IPS DF 4.7 (cell line): ENCODE results near the gene TMEM186.
"Not testable (repeated sequence)": the region's sequence is repeated elsewhere in the genome, so short reads cannot be mapped to it uniquely, and the experiment has no call there.

Source experiments
- DNase-seq: peaks from one replicate; pipeline ENCODE4 v3.0.0-alpha.2; 2013; ENCODE audit warnings: low spot score; ENCODE audit errors: extremely low read depth

Gene TMEM186

GRCh38 chr16:8812162-8812843 is 14.9 kb upstream of the TMEM186 start:
- DNase-seq, result no peak

GRCh38 chr16:8808613-8809353 is 11.3 kb upstream of the TMEM186 start:
- no peak for DNase-seq

GRCh38 chr16:8808009-8808408 is 10.6 kb upstream of the TMEM186 start:
- DNase-seq, result no peak

DNA sequence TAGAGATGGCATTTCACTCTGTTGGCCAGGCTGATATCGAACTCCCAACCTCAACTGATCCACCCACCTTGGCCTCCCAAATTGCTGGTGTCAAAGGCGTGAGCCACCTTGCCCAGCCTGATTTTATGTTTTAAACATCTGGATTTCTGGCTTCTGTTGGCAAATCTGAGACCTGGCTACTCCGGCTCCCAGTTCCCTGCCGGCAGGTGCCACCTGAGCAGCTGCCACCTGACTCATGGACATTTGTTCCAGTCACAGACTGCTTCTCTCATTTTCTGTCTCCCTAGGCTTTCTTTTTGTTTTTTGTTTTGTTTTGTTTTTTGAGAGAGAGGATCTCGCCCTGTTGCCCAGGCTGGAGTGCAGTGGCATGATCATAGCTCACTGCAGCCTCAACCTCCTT is 9.8 kb upstream of the TMEM186 start:
- no peak for DNase-seq

DNA sequence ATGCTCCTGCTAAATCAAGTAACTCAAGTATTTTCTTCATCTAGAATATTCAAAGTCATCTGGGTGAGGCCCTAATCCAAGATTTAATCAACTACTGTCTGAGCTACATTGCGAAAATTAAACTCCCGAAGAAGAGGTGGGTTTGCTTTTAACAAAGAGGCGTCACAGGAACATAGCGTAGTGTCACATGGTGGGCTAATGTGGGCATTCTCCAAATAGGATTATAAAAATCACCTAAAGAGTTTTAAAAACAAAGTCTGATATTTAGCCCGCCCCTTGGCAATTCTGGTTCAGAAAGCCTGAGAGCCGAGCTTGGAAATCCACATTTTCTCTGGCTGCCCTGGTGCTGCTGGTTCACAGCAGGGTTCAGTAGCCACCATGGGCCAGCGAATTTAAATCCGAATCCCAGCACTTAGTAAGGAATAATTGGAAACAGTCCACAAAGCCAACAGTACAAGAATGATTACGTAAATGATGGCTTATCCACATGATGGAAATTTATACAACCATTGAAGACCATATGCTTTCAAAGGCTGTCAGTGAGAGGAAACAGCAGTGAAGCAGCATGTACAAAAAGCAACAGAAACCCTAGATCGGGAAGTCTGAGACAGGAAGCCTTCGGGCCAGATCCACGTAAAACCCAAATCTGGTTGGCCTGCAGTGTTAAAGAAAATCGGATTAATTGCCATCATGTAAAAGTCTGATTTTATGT is 9.0 kb upstream of the TMEM186 start:
- no peak for DNase-seq

DNA sequence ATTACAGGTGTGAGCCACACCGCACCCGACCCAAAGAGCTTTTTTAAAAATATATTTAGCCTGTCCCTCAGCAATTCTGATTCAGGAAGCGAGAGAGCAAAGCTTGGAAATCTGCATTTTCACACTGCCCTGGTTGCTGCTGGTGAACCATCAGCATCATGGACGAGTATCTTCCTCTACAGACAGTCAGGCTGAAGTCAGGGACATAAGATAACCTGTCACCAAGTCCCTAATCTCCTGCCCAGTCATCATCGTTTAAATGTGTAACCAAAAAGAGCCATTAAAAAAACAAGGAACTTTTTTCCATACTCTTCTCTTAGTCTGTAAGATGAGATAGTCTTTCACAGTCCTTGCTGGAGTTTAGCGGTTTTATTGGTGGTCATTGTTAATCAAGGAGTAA is 6.9 kb upstream of the TMEM186 start:
- no peak for DNase-seq

GRCh38 chr16:8803733-8804132 is 6.3 kb upstream of the TMEM186 start:
- DNase-seq, result not testable (repeated sequence)

- no peak for DNase-seq
Measured at GRCh38 chr16:8801701-8802100, 4.3 kb upstream of the TMEM186 start.

DNA sequence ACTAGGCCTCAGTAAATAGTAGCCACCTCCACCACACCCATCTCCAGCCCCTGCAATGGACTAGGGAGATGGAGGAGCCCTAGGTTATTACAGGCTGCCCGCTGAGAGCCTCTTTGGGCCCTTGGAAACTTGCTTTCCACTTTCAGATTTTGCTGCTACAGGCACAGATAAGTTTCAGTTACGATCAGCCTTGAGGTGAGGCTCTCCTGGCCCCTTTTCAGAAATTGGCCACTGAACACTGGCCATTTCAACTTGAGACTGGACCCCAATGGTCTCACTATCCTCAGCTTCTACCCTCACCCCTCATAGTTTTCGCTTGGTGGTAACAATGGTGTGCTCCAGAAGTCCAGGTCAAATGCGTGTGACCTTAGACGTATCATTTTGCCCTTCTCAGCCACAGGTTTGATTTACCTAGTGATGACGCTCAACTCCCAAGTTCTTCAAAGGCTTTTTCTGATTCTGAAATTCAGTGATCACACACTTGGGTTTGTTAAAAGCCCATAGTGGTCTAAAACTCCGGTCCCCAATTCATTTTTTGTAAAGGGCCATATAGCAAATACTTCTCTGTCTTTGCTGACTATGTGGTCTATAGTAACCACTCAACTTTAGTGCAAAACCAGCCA is 1.2 kb upstream of the TMEM186 start:
- DNase-seq, result no peak

DNA sequence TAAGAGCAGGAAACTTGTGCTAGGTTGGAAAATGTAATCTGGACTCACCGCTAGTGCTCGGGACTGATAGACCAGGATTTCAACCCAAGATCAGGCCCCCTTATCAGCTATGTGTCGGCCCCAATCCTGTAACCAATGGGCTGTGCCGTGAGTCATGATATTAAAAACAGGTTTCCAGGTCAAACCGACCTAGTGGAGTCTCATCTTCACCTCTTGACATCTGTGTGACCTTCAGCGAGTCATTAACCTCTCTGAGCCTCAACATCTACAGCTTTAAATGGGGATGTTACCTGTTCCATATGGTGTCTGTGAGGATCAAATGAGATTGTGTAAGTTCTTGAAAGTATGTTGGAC is 712 bp upstream of the TMEM186 start:
- no peak for DNase-seq

DNA sequence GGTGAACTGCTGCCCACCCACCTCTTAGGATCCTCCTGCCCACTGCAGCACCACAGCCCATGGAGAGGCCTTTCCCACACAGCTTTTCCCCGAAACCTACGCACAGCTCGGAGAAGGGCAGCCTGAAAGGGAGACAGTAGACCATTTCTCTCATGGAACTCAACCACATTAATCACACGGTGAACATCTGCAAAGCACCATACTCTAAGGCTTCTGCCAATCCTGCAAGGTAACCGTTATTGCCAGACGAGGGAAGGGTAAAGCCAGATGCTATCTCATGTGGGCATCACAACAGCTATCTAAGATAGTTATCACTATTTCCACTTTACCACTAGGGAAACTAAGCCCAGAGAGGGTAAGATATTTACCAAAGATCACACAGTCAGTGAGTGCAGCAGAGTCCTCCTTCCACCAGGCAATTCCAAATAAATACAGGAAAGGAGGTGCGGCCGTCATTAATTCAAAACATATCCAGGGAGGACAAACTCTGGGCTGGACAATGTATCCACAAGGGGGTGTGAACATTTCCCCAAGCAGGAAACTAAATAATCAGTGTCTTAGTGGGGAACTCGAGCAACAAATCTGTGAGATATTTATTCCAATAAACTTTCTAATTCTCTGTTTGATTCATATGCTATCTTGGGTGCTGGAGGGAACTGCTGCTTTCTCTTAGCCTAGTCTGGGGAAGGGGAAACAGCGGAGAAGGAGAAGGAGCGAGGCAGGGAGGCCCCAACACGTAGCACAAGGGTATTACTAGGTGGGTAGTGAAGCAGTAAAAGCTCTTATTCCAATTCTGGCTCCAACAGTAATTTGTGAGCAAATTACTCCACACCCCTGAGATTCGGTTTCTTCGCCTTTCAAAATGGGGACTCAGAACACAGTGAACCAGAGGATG is 723 bp downstream of the TMEM186 start:
- DNase-seq, result no peak

DNA sequence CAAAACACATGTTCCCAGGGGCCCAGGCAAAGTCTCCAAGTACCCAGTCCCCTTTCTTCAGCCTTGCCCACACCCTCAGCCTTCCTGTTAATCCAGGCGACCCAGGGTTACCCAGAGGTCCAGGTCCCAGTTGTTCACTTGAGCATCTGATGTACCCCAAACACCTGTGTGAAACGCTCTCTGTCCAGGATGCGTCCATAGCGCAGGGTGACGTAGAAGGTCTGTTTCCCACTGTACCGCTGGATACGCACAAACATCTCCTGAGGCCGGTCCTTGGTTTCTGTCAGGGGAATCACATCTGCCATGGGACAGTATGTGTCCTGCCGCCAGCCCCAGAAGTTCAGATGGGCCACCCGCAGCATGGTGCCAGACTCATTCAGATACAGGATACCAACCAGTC is 1.6 kb downstream of the TMEM186 start:
- no peak for DNase-seq

DNA sequence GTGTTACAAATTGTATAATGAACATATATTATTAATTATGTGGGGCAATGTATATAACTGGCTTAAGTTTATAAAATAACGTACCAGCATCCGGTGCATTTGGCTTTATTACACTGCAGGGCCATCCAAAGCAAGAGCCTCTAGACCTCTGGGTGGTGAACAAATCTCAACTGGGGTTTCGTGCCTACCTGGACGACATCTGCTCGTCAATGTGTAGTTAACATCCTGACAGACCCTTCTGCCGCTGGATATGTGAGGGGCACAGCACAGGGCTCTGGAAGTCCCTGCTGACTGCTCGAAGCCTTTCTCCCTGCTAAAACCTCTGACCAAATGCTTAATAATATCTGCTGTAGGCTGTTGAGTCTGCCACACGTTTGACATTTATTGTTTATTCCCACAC is 2.3 kb downstream of the TMEM186 start:
- no peak for DNase-seq

- no peak for DNase-seq
Measured at GRCh38 chr16:8788578-8789172, 8.8 kb downstream of the TMEM186 start.

- not testable (repeated sequence) for DNase-seq
Measured at GRCh38 chr16:8786316-8786715, 11.1 kb downstream of the TMEM186 start.

GRCh38 chr16:8785408-8785807 is 12.0 kb downstream of the TMEM186 start:
- DNase-seq, result no peak

- DNase-seq, result no peak
Measured at GRCh38 chr16:8782673-8783072, 14.8 kb downstream of the TMEM186 start.

DNA sequence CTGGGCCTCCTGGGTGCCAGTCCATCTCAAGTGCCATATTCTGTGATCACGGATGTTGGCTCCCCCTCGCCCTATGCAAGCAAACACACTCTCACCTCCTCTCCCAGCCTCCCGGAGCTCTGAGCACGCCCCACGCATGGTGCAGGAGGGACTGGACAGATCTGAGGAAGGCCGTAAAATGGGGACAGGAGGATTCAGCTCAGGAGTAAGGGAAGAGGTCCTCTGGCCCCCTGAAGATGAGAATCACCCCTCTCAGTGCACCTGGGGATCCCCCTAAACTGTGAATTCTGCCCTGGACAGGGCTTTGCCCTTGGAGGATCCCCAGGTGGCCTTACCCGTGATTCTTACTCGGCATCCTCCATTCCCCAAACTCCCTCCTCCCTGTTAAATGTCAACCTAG is 15.6 kb downstream of the TMEM186 start:
- DNase-seq, result no peak

GRCh38 chr16:8777217-8777616 is 20.2 kb downstream of the TMEM186 start:
- no peak for DNase-seq

GRCh38 chr16:8776129-8776584 is 21.3 kb downstream of the TMEM186 start:
- DNase-seq, result no peak

- DNase-seq, result no peak
Measured at GRCh38 chr16:8775359-8775758, 22.1 kb downstream of the TMEM186 start.
